MM.1S (cell line): Measurements from ENCODE around the gene LMCD1.

ENCODE experiments used
- DNase-seq: peaks from one replicate; pipeline ENCODE4 v3.0.0-alpha.2; 2015
- H2AFZ ChIP-seq: fragments of 300-600 bp; sonication (generic); 2 replicates; pipeline ENCODE4 v1.6.0; 2016; ENCODE audit warnings: antibody characterized with exemption, low read length
- H3F3A ChIP-seq: fragments of 300-600 bp; sonication (generic); 2 replicates; pipeline ENCODE4 v1.6.1; 2016; ENCODE audit warnings: mild to moderate bottlenecking, antibody characterized with exemption, low read length, moderate library complexity, mixed read lengths; ENCODE audit not compliant: insufficient read depth
- H3K27ac ChIP-seq: fragments of 300-600 bp; sonication (generic); 2 replicates; pipeline ENCODE4 v1.5.1; 2016; ENCODE audit warnings: mild to moderate bottlenecking, low read length
- H3K27me3 ChIP-seq: fragments of 300-600 bp; sonication (generic); replicated peaks from 2 replicates; pipeline ENCODE4 v1.6.0; 2016; ENCODE audit warnings: low read length; ENCODE audit not compliant: insufficient read depth
- H3K36me3 ChIP-seq: fragments of 300-600 bp; sonication (generic); replicated peaks from 2 replicates; pipeline ENCODE4 v1.6.1; 2016; ENCODE audit warnings: mild to moderate bottlenecking, low read length, mixed read lengths; ENCODE audit not compliant: insufficient read depth
- H3K4me1 ChIP-seq: fragments of 300-600 bp; sonication (generic); 2 replicates; pipeline ENCODE4 v1.6.1; 2016; ENCODE audit warnings: low read length, mixed read lengths
- H3K4me2 ChIP-seq: fragments of 300-600 bp; sonication (generic); 2 replicates; pipeline ENCODE4 v1.6.0; 2016; ENCODE audit warnings: low read depth, low read length
- H3K4me3 ChIP-seq: fragments of 300-600 bp; sonication (generic); 2 replicates; pipeline ENCODE4 v1.5.1; 2016; ENCODE audit warnings: low read length, mixed read lengths
- H3K79me2 ChIP-seq: fragments of 300-600 bp; sonication (generic); 2 replicates; pipeline ENCODE4 v1.6.1; 2016; ENCODE audit warnings: mixed run types, low read length, mixed read lengths
- H3K9ac ChIP-seq: fragments of 300-600 bp; sonication (generic); 2 replicates; pipeline ENCODE4 v1.6.1; 2016; ENCODE audit warnings: low read length, mixed read lengths
- H3K9me2 ChIP-seq: fragments of 300-600 bp; sonication (generic); replicated peaks from 2 replicates; pipeline ENCODE4 v1.6.1; 2016; ENCODE audit warnings: mild to moderate bottlenecking, low read length, mixed read lengths; ENCODE audit not compliant: insufficient read depth
- H3K9me3 ChIP-seq: fragments of 300-600 bp; sonication (generic); replicated peaks from 2 replicates; pipeline ENCODE4 v1.6.1; 2016; ENCODE audit warnings: mild to moderate bottlenecking, low read length, mixed read lengths; ENCODE audit not compliant: insufficient read depth
- H4K20me1 ChIP-seq: fragments of 300-600 bp; sonication (generic); 2 replicates; pipeline ENCODE4 v1.6.1; 2016; ENCODE audit warnings: mild to moderate bottlenecking, low read length, moderate library complexity, mixed read lengths; ENCODE audit not compliant: insufficient read depth
- CTCF ChIP-seq: fragments of 300-600 bp; sonication (generic); IDR thresholded peaks from 2 replicates; pipeline ENCODE4 v1.5.1; 2016; ENCODE audit warnings: antibody characterized with exemption, low read length, mixed read lengths
- EZH2 ChIP-seq: fragments of 300-600 bp; sonication (generic); optimal IDR thresholded peaks from 2 replicates; pipeline ENCODE3; 2017; ENCODE audit warnings: low read depth, mild to moderate bottlenecking, antibody characterized with exemption, low read length, mixed read lengths
- EZH2phosphoT487 ChIP-seq: fragments of 300-600 bp; sonication (generic); IDR thresholded peaks from 2 replicates; pipeline ENCODE4 v1.6.1; 2018; ENCODE audit warnings: antibody characterized with exemption, low read length

Gene LMCD1

GRCh38 chr3:8607234-8608040, 105.8 kb downstream of the LMCD1 start:
- H3K79me2 ChIP-seq: no peaks in the 10 kb centered on the region
- H2AFZ ChIP-seq: no peak overlapping the region
- H4K20me1 ChIP-seq: no peaks in the 10 kb centered on the region
- no peaks in the 10 kb centered on the region for H3K36me3 ChIP-seq
- no peak overlapping the region for H3K4me2 ChIP-seq
- no peaks in the 10 kb centered on the region for H3K4me1 ChIP-seq
- no peak overlapping the region for H3K9ac ChIP-seq
- TF ChIP-seq EZH2 (no peak), CTCF (no peak), EZH2phosphoT487 (no peak)
- H3F3A ChIP-seq: no peaks in the 10 kb centered on the region
- no peaks in the 10 kb centered on the region for H3K9me2 ChIP-seq
- no peaks in the 10 kb centered on the region for H3K9me3 ChIP-seq
- no peaks in the 10 kb centered on the region for H3K27me3 ChIP-seq
- no peak overlapping the region for H3K27ac ChIP-seq
- no peak overlapping the region for H3K4me3 ChIP-seq
- DNase-seq: no peak

GRCh38 chr3:8608041-8608790, 106.6 kb downstream of the LMCD1 start:
- H3K9ac ChIP-seq: no peak overlapping the region
- TF ChIP-seq EZH2phosphoT487: no peak
- no peak for TF ChIP-seq EZH2
- TF ChIP-seq CTCF: no peak
- no peaks in the 10 kb centered on the region for H4K20me1 ChIP-seq
- no peak overlapping the region for H3K27ac ChIP-seq
- H3K36me3 ChIP-seq: no peaks in the 10 kb centered on the region
- H3K4me3 ChIP-seq: no peak overlapping the region
- no peak for DNase-seq
- H3K4me2 ChIP-seq: no peak overlapping the region
- H3K4me1 ChIP-seq: no peaks in the 10 kb centered on the region
- no peaks in the 10 kb centered on the region for H3K9me3 ChIP-seq
- H3K79me2 ChIP-seq: no peaks in the 10 kb centered on the region
- H3K27me3 ChIP-seq: no peaks in the 10 kb centered on the region
- H2AFZ ChIP-seq: no peak overlapping the region
- no peaks in the 10 kb centered on the region for H3F3A ChIP-seq
- H3K9me2 ChIP-seq: no peaks in the 10 kb centered on the region

GRCh38 chr3:8608791-8609467, 107.3 kb downstream of the LMCD1 start:
- H3K36me3 ChIP-seq: no peaks in the 10 kb centered on the region
- DNase-seq: no peak
- no peak overlapping the region for H3K4me2 ChIP-seq

More at GRCh38 chr3:8608791-8609467, 107.3 kb downstream of the LMCD1 start:
- Histone ChIP-seq H3K9me2 (no peaks in the 10 kb centered on the region), H3K4me1 (no peaks in the 10 kb centered on the region), H4K20me1 (no peaks in the 10 kb centered on the region), H3K9ac (no peak overlapping the region), H3F3A (no peaks in the 10 kb centered on the region), H3K27me3 (no peaks in the 10 kb centered on the region), H3K79me2 (no peaks in the 10 kb centered on the region), H3K27ac (no peak overlapping the region), H3K9me3 (no peaks in the 10 kb centered on the region), H2AFZ (no peak overlapping the region), H3K4me3 (no peak overlapping the region)
- no peak for TF ChIP-seq EZH2
- TF ChIP-seq CTCF: no peak
- no peak for TF ChIP-seq EZH2phosphoT487
